Body of pancreas (tissue), 4 donors: ENCODE data around the gene IGSF8.

Experiments
- POLR2A ChIP-seq, 3 donors: fragments of 450-650 bp; IDR thresholded peaks; one replicate each; pipeline ENCODE4 v1.6.1; 2016; ENCODE audit warnings: antibody characterized with exemption in 3 of 3, mild to moderate bottlenecking in 2 of 3
- TF ChIP-seq, protein P1 (sequence below), 7 experiments: fragments of 450-650 bp in 4 of 7; fragments of 200-600 bp in 3 of 7; sonication (generic) in 3 of 7; IDR thresholded peaks; one replicate each; pipeline ENCODE4 v1.5.1; 2016 to 2019; ENCODE audit warnings: antibody characterized with exemption in 7 of 7

DNA sequence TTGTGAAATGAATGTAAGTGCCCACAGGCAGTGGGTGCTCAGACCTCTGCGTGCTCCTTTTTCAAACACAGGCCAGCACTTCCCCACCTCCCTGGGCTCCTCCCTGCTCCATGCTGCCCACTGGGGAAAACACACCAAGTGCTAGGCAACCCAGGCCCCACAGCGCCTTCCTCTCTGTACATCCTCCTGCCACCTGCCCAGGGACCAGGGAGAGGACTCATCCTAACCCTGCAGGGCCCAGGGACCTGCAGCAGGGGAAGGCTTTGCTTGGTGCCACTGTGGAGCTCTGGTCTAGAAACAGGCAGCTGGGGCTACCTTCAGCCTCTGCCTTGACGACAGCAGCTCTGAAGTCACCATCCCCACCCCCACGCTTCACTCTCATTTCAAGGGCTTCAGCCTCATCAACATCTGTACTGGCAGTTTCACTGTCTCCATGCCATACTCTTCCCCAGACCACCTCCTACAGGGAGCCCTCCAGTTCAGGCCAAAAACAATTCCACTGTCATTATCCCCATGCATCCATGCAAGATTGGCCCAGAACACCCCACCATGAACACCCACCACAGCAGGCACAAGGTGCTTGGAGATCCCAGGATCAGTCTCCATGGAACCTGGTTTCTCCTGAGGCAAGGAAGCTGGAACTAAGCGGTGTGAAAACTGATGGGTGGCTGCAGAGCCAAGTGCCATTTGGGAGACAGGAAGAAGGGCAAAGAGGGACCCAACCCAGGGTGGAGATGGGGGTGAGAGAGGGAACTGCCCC is 1.1 kb downstream of the IGSF8 start:
- TF ChIP-seq, protein P1, sequence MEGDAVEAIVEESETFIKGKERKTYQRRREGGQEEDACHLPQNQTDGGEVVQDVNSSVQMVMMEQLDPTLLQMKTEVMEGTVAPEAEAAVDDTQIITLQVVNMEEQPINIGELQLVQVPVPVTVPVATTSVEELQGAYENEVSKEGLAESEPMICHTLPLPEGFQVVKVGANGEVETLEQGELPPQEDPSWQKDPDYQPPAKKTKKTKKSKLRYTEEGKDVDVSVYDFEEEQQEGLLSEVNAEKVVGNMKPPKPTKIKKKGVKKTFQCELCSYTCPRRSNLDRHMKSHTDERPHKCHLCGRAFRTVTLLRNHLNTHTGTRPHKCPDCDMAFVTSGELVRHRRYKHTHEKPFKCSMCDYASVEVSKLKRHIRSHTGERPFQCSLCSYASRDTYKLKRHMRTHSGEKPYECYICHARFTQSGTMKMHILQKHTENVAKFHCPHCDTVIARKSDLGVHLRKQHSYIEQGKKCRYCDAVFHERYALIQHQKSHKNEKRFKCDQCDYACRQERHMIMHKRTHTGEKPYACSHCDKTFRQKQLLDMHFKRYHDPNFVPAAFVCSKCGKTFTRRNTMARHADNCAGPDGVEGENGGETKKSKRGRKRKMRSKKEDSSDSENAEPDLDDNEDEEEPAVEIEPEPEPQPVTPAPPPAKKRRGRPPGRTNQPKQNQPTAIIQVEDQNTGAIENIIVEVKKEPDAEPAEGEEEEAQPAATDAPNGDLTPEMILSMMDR (IDR thresholded peaks at IDR 0.05) = no peak
- TF ChIP-seq POLR2A (IDR thresholded peaks at IDR 0.05) = no peak
